ENCODE measurements around the gene DQX1. TPM values are rescaled to one million over a fixed set of nuclear protein-coding genes. Genes with fewer than 3 reads are reported as not detected.

The DQX1 gene
- total and polyA plus RNA-seq, 12 donors = 0.17 to 0.32 (median 0.24) TPM; not detected in 8

DNA sequence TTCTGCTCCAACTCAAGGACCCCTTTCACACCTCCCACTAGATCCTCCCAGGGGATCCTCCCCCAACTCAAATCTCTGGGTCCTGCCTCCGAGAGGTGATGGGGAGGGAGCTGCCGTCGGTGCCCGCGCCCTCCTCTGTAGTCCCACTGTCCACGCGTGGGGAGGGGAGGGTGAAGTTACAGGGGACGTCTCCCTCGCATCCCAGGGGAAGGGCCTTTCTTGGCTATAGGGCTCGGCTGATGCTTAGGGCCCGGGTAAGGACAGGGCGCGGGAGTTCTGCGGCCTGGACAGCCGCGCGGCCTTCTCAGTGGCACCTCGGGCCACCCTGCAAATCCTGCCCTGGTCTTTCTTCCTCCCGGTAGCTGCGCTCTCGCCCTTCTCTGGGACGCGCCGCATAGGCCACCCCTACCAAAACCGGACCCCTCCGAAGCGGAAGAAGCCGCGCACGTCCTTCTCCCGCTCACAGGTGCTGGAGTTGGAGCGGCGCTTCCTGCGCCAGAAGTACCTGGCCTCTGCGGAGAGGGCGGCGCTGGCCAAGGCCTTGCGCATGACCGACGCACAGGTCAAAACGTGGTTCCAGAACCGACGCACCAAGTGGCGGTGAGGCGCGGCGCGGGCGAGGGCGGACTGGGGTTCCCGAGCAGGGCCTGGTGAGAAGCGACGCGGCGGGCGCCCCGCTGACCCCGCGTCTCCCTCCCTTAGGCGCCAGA, 10.6 kb downstream of the DQX1 start:
- Histone ChIP-seq H3K36me3 (replicated peaks in 1 of 2) (no peaks in the 10 kb centered on the region), H3K4me3 (peak overlapping the region in 1 of 4 donors; percentile 39)
- intact Hi-C loops (cut with DNase I) = no loop called here

DNA sequence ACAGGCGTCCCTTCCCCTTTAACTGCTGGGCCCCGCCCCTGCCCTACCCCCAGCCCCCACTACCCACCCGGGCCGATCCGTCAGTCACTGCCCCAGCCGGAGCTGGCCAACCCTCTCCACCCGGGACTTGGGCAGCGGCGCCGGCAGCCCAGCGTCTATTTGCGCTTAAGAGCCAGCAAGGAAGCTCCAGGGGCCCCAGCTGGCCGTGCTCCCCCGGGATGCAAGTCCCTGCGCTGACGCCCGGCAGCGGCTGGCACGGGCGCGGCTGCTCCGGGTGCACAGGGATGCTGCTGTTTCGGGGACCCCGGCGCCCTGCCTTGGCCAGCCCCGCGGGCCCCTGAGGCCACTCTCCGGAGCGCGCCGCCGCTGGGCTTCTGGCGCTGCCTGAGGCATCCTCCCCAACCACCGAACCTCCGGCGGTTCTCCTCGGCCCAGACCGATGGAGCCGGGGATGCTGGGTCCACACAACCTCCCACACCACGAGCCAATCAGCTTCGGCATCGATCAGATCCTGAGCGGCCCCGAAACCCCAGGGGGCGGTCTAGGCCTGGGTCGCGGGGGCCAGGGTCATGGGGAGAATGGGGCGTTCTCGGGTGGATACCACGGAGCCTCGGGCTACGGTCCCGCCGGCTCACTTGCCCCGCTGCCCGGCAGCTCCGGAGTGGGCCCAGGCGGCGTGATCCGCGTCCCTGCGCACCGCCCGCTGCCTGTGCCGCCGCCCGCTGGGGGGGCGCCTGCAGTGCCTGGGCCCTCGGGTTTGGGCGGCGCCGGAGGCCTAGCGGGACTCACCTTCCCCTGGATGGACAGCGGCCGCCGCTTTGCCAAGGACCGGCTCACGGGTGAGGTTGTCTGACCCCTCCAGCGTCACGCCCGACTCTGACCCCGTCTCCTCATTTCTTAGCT, 11.4 kb downstream of the DQX1 start, which contains the start of gene TLX2:
TLX2 (plus strand) TSS at position 83 of the 903 bp plus-strand sequence; CDS start at position 440, 357 bp downstream.
- Histone ChIP-seq H3K27me3 (peaks cover 88% of the 10 kb centered on the region), H3K36me3 (replicated peaks in 1 of 2) (no peaks in the 10 kb centered on the region), H3K27ac (peak within 1 kb of the TSS in 1 of 5 donors; percentile 52), H3K4me3 (peak within 1 kb of the TSS in 1 of 4 donors; percentile 12), H3K4me1 (replicated peaks in 1 of 2) (peaks cover 0 to 18% of the 10 kb centered on the region in 2 donors), H3K9me3 (replicated peaks in 1 of 3) (no peaks in the 10 kb centered on the region)
- 4 to 8% (median 5%) methylated on average over 13 to 82 of the region's 82 CpGs for WGBS, 4 donors
- intact Hi-C loops (cut with DNase I) = no loop called here
- TF ChIP-seq POLR2A (IDR thresholded peaks at IDR 0.05) = no peak
- TF ChIP-seq, protein P1, sequence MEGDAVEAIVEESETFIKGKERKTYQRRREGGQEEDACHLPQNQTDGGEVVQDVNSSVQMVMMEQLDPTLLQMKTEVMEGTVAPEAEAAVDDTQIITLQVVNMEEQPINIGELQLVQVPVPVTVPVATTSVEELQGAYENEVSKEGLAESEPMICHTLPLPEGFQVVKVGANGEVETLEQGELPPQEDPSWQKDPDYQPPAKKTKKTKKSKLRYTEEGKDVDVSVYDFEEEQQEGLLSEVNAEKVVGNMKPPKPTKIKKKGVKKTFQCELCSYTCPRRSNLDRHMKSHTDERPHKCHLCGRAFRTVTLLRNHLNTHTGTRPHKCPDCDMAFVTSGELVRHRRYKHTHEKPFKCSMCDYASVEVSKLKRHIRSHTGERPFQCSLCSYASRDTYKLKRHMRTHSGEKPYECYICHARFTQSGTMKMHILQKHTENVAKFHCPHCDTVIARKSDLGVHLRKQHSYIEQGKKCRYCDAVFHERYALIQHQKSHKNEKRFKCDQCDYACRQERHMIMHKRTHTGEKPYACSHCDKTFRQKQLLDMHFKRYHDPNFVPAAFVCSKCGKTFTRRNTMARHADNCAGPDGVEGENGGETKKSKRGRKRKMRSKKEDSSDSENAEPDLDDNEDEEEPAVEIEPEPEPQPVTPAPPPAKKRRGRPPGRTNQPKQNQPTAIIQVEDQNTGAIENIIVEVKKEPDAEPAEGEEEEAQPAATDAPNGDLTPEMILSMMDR (IDR thresholded peaks at IDR 0.05) = no peak
- peak in 1 of 7 donors; percentile 67 for DNase-seq

More for the DNA sequence above, 10.6 kb downstream of the DQX1 start:
- DNase-seq = no peak
- TF ChIP-seq, protein P1 (IDR thresholded peaks at IDR 0.05) = no peak
- no peak for TF ChIP-seq POLR2A (IDR thresholded peaks at IDR 0.05)
- WGBS, 4 donors = 10 to 18% (median 11%) methylated on average over 9 to 60 of the region's 60 CpGs
- no peaks in the 10 kb centered on the region for H3K9me3 ChIP-seq (replicated peaks in 1 of 3)
- H3K27ac ChIP-seq = peak overlapping the region in 1 of 5 donors; percentile 52
- peaks cover 0 to 18% of the 10 kb centered on the region in 2 donors for H3K4me1 ChIP-seq (replicated peaks in 1 of 2)
- peaks cover 96% of the 10 kb centered on the region for H3K27me3 ChIP-seq

DNA sequence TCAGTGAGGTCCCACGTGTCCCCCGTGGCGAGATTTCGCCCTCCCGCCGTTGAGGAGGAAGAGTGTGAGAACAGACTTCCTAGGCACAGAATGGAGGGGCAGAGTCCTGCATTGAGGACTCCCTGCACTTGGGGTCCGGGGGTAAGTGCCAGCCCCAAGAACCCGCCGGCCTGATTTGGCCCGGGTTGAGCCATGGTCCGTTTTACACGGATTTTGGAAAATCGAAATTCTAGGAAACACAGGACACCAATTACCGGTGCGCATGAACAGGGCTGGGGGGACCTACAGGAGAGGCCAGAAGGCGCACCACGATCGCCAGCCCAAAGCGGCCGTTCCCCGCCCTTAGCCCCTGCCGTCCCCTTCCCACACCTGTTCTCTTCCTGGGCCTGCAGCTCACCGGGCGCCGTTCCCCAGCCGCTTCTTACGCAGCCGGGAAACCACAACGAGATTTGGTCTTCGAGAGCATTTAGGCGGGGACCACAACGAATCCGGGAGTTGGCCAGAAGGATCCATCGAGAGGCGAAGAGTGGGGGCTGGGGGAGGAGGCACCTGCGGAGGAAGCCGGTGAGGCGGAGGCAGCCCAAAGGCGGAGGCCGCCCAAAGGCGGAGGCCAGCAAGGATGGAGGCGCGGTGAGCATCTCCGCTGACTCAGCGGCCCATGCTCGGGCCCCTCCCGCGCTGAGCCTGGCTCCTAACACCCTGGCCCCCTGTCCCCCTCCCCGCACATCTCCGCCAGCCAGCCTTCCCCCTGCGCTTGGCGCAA, 12.2 kb downstream of the DQX1 start:
- H3K9me3 ChIP-seq (replicated peaks in 1 of 3) = no peaks in the 10 kb centered on the region
- peaks cover 0 to 18% of the 10 kb centered on the region in 2 donors for H3K4me1 ChIP-seq (replicated peaks in 1 of 2)
- H3K4me3 ChIP-seq = no peak overlapping the region
- intact Hi-C loops (cut with DNase I) = no loop called here
- WGBS, 4 donors = 4 to 8% (median 5%) methylated on average over 35 to 52 of the region's 52 CpGs
- H3K27ac ChIP-seq = peak overlapping the region in 1 of 5 donors; percentile 52
- TF ChIP-seq, protein P1 (IDR thresholded peaks at IDR 0.05) = no peak
- no peak for TF ChIP-seq POLR2A (IDR thresholded peaks at IDR 0.05)
- H3K27me3 ChIP-seq = peaks cover 80% of the 10 kb centered on the region
- no peak for DNase-seq
- H3K36me3 ChIP-seq (replicated peaks in 1 of 2) = no peaks in the 10 kb centered on the region
